BLaER1 (cell line): Measurements from ENCODE around the gene ERVV-1.
"Not testable (repeated sequence)": the region's sequence is repeated elsewhere in the genome, so short reads cannot be mapped to it uniquely, and the experiment has no call there.

Experiments
- H3K27ac ChIP-seq: shearing (Covaris generic); formaldehyde crosslinking; 2 replicates; pipeline ENCODE4 v1.8.1; 2022
- H3K27me3 ChIP-seq: shearing (Covaris generic); formaldehyde crosslinking; 2 replicates; pipeline ENCODE4 v1.8.1; 2022
- H3K36me3 ChIP-seq: shearing (Covaris generic); formaldehyde crosslinking; 2 replicates; pipeline ENCODE4 v1.8.1; 2022
- H3K4me1 ChIP-seq: shearing (Covaris generic); formaldehyde crosslinking; 2 replicates; pipeline ENCODE4 v1.8.1; 2022
- H3K4me2 ChIP-seq: shearing (Covaris generic); formaldehyde crosslinking; 2 replicates; pipeline ENCODE4 v1.8.1; 2022
- H3K4me3 ChIP-seq: shearing (Covaris generic); formaldehyde crosslinking; 2 replicates; pipeline ENCODE4 v1.8.1; 2022
- H3K9ac ChIP-seq: shearing (Covaris generic); formaldehyde crosslinking; 2 replicates; pipeline ENCODE4 v1.8.1; 2022
- H3K9me3 ChIP-seq: shearing (Covaris generic); formaldehyde crosslinking; 2 replicates; pipeline ENCODE4 v1.8.1; 2022
- H4K20me1 ChIP-seq: shearing (Covaris generic); formaldehyde crosslinking; 2 replicates; pipeline ENCODE4 v1.8.1; 2022
- Cebpa-rat ChIP-seq: shearing (Covaris generic); IDR thresholded peaks from 2 replicates; pipeline ENCODE4 v1.8.1; 2022

The ERVV-1 gene, protein sequence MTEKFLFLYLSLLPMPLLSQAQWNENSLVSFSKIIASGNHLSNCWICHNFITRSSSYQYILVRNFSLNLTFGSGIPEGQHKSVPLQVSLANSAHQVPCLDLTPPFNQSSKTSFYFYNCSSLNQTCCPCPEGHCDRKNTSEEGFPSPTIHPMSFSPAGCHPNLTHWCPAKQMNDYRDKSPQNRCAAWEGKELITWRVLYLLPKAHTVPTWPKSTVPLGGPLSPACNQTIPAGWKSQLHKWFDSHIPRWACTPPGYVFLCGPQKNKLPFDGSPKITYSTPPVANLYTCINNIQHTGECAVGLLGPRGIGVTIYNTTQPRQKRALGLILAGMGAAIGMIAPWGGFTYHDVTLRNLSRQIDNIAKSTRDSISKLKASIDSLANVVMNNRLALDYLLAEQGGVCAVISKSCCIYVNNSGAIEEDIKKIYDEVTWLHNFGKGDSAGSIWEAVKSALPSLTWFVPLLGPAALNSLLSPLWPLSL

DNA sequence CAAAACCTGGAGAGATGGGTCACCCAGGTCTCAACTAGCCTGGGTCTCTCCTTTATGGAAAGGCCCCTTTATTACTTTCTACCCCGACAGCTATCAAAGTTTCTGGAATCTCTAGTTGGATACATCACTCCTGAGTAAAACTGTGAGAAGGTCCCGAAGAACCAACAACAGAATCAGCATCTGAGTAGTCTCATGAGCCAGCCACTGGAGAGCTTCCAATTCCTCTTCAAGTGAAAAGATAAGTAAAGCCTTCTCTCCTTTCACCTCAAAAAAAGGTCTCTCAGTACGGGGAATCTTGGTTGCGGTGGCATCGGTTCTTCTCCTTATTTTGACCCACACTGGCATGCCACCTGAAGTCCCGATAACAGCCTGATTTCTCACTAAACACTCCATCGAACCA lies at the start of gene ERVV-1:
ERVV-1 (plus strand) TSS at position 301 of the 400 bp plus-strand sequence. CDS start 170 bp downstream, outside the sequence.
- no peak for TF ChIP-seq Cebpa-rat
- Histone ChIP-seq H3K27ac (no peak within 1 kb of the TSS), H3K4me3 (no peak within 1 kb of the TSS), H3K9me3 (peaks cover 14% of the 10 kb centered on the region; the same call in 1 of the 2 replicates), H3K4me1 (no peaks in the 10 kb centered on the region), H3K9ac (no peak within 1 kb of the TSS), H4K20me1 (no peaks in the 10 kb centered on the region), H3K4me2 (no peak within 1 kb of the TSS), H3K27me3 (no peaks in the 10 kb centered on the region), H3K36me3 (no peaks in the 10 kb centered on the region)

DNA sequence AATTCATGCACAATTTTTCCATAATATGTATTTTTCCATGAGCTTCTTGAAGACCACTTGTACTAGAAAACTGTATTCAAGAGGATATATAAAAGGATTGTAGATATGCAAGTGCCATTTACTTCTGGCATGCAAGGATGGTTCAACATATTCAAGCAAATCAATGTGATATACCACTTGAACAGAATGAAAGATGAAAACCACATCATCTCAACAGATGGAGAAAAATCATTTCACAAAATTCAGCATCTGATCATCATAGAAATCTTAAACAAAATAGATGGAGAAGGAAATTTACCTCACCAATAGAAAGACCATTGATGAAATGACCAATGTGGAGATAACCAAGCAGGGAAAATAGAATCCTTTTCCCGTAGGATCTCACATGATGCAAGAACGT lies 45.9 kb upstream of the ERVV-1 start:
- Histone ChIP-seq H3K27me3 (no peaks in the 10 kb centered on the region), H3K4me1 (peaks cover 8% of the 10 kb centered on the region), H3K36me3 (peaks cover 46% of the 10 kb centered on the region), H3K9me3 (peaks cover 43% of the 10 kb centered on the region), H4K20me1 (no peaks in the 10 kb centered on the region), H3K4me3 (no peak overlapping the region), H3K9ac (no peak overlapping the region), H3K4me2 (no peak overlapping the region), H3K27ac (no peak overlapping the region)
- no peak for TF ChIP-seq Cebpa-rat

GRCh38 chr19:52981329-52981728 lies 32.4 kb upstream of the ERVV-1 start:
- no peak overlapping the region for H3K27ac ChIP-seq
- H3K4me3 ChIP-seq, result no peak overlapping the region
- no peaks in the 10 kb centered on the region for H3K4me1 ChIP-seq
- TF ChIP-seq Cebpa-rat, result no peak
- no peaks in the 10 kb centered on the region for H4K20me1 ChIP-seq
- H3K4me2 ChIP-seq, result no peak overlapping the region
- peaks cover 34% of the 10 kb centered on the region for H3K36me3 ChIP-seq
- no peak overlapping the region for H3K9ac ChIP-seq
- H3K9me3 ChIP-seq, result peaks cover 31% of the 10 kb centered on the region
- H3K27me3 ChIP-seq, result no peaks in the 10 kb centered on the region

- not testable (repeated sequence) for H3K9ac ChIP-seq, H3K27ac ChIP-seq, H3K4me2 ChIP-seq, H3K4me3 ChIP-seq, H4K20me1 ChIP-seq, H3K27me3 ChIP-seq, H3K4me1 ChIP-seq
- Histone ChIP-seq H3K9me3 (peaks cover 49% of the 10 kb centered on the region), H3K36me3 (peaks cover 52% of the 10 kb centered on the region)
Observed at GRCh38 chr19:52983167-52983566, 30.6 kb upstream of the ERVV-1 start.

DNA sequence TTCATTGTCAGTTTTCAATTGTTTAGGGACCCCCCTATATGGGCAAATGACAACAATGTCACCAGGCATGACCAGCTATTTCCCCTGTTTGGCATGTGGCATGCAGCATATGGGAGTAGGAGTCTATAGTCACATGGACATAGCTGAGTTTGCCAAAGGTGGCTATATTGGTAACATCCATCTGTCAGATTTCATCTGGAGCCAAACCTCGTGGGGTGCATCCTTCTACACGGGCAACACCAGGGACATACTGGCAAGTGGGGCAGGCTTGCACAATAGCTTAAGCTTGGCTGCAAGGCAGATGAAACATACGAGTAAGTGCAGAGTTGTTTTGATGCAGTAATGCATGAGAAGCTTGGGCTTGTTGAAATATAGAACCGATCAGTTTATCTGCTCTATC lies 26.5 kb upstream of the ERVV-1 start:
- Histone ChIP-seq H3K27me3 (no peaks in the 10 kb centered on the region), H3K4me2 (no peak overlapping the region), H3K4me1 (0 out of 2 replicates have a peak, but pooled peaks cover 1% of the 10 kb centered on the region), H3K27ac (no peak overlapping the region), H3K9me3 (peaks cover 52% of the 10 kb centered on the region), H3K36me3 (peaks cover 62% of the 10 kb centered on the region), H3K4me3 (no peak overlapping the region), H3K9ac (no peak overlapping the region), H4K20me1 (no peaks in the 10 kb centered on the region)
- TF ChIP-seq Cebpa-rat, result no peak

GRCh38 chr19:52988506-52988905 lies 25.2 kb upstream of the ERVV-1 start:
- H3K9ac ChIP-seq, result no peak overlapping the region
- H3K27ac ChIP-seq, result no peak overlapping the region
- no peak overlapping the region for H3K4me3 ChIP-seq
- H3K27me3 ChIP-seq, result no peaks in the 10 kb centered on the region
- no peaks in the 10 kb centered on the region for H4K20me1 ChIP-seq
- H3K4me2 ChIP-seq, result no peak overlapping the region
- peaks cover 10% of the 10 kb centered on the region for H3K4me1 ChIP-seq
- TF ChIP-seq Cebpa-rat, result no peak
- peaks cover 58% of the 10 kb centered on the region for H3K36me3 ChIP-seq
- peaks cover 48% of the 10 kb centered on the region for H3K9me3 ChIP-seq

DNA sequence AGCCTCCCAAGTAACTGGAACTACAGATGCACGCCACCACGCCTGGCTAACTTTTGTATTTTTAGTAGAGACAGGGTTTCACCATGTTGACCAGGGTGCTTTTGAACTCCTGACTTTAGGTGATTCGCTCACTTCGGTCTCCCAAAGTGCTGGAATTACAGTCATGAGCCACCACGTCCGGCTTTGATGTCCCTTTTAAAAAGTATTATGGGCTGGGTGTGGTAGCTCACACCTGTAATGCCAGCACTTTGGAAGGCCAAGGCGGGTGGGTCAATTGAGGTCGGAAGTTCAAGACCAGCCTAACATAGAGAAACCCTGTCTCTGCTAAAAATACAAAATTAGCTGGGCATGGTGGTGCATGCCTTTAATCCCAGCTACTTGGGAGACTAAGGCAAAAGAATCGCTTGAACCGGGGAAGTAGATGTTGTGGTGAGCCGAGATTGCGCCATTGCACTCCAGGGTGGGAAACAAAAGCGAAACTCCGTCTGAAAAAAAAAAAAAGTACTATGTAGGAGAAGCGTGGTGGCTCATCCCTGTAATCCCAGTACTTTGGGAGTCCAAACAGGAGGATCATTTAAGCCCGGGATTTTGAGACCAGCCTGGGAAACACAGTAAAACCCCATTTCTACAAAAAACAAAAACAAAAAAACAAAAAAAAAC lies 22.8 kb upstream of the ERVV-1 start:
- peaks cover 25% of the 10 kb centered on the region for H3K9me3 ChIP-seq
- H3K4me2 ChIP-seq, result no peak overlapping the region
- H3K4me1 ChIP-seq, result peaks cover 17% of the 10 kb centered on the region
- TF ChIP-seq Cebpa-rat, result no peak
- H3K9ac ChIP-seq, result no peak overlapping the region
- H4K20me1 ChIP-seq, result no peaks in the 10 kb centered on the region
- no peak overlapping the region for H3K27ac ChIP-seq
- H3K4me3 ChIP-seq, result no peak overlapping the region
- peaks cover 40% of the 10 kb centered on the region for H3K36me3 ChIP-seq
- no peaks in the 10 kb centered on the region for H3K27me3 ChIP-seq

DNA sequence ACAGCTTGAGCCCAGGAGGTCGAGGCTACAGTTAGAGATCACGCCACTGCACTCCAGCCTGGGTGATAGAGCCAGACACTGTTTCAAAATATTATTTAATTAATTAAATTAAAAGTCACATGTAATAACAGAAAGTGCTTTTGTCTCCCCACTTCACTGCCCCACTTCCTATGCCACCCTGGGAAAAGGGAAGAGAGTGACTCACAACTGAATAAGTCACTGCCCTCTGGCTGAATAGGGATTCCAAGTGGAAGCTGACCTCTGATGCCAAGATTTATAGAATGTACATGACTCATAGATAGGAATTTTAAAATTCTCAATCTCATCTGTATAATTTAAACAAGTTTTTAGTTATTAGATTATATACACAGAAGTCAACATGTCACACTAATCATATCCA lies 22.2 kb upstream of the ERVV-1 start:
- H3K4me1 ChIP-seq, result peaks cover 17% of the 10 kb centered on the region
- peaks cover 34% of the 10 kb centered on the region for H3K36me3 ChIP-seq
- H3K27ac ChIP-seq, result no peak overlapping the region
- no peak overlapping the region for H3K4me2 ChIP-seq
- H4K20me1 ChIP-seq, result no peaks in the 10 kb centered on the region
- H3K9ac ChIP-seq, result no peak overlapping the region
- H3K9me3 ChIP-seq, result peaks cover 19% of the 10 kb centered on the region
- no peak for TF ChIP-seq Cebpa-rat
- H3K4me3 ChIP-seq, result no peak overlapping the region
- H3K27me3 ChIP-seq, result no peaks in the 10 kb centered on the region

DNA sequence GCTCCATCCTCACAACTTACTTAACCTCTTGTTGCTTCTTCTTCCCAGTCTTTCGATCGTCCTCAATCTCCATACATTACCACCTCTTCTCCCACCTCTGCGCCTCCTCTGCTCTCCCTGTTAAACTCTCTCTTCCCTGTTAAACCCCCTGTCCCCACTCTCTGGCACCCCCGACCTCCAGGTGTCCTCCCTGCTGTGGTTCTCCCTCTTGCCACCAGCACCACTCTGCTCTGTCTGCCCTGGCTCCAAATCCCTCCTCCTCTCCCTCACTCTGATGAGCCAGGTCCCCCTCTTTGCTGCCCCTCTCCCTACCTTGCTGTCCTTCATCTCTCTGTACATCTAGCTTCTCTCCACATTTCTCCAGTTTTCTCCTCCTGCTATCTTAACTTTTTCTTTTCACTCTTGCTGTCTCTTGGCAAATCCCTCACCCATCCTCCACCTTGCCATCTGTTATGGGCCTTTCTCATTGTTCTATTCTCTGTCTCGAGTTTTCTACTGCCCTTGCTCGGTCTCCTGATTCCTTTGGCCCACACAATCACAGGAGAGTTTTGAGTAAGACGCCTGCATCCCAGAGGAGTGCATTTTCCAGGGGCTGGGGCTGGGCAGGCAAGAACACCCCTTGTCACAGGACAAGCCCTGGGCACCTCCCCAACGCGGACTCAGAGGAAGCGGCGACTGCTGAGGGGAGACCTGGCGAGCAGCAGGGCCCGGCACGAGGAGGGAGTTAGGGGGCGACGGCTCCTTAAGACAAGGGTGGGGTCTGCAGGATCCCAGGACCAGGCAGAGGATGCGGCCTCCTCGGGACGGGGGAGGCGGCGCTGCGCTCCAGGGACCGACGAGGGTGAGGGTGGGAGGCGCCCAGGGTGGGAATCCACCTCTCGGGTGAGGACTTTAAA lies 21.4 kb upstream of the ERVV-1 start:
- Histone ChIP-seq H3K4me1 (peaks cover 17% of the 10 kb centered on the region), H3K4me3 (peak overlapping the region; percentile 70), H3K4me2 (peak overlapping the region; percentile 85), H3K27ac (peak overlapping the region; percentile 13; the same call in 1 of the 2 replicates), H4K20me1 (no peaks in the 10 kb centered on the region), H3K9me3 (peaks cover 11% of the 10 kb centered on the region), H3K27me3 (no peaks in the 10 kb centered on the region), H3K36me3 (peaks cover 26% of the 10 kb centered on the region), H3K9ac (peak overlapping the region; percentile 68; the same call in 1 of the 2 replicates)
- TF ChIP-seq Cebpa-rat, result no peak
